Mucosa of rectum (tissue), 2 donors: ENCODE results near the gene STAC3.
A peak's percentile ranks its signal among the peaks of the same experiment; 100 is the strongest.

Experiments used
- H3K27ac ChIP-seq, 2 donors: one replicate each; pipeline ENCODE4 v1.7.0; 2013; ENCODE audit warnings: inconsistent platforms in 2 of 2, low read depth in 2 of 2, low read length in 2 of 2
- H3K27me3 ChIP-seq, 2 donors: one replicate each; pipeline ENCODE4 v1.7.0; 2013; ENCODE audit warnings: low read length in 2 of 2; ENCODE audit not compliant: control insufficient read depth in 2 of 2, insufficient read depth in 2 of 2
- H3K36me3 ChIP-seq, 2 donors: one replicate each; pipeline ENCODE4 v1.7.0; 2013; ENCODE audit warnings: low read length in 2 of 2; ENCODE audit not compliant: control insufficient read depth in 2 of 2, insufficient read depth in 2 of 2
- H3K4me1 ChIP-seq, 2 donors: one replicate each; pipeline ENCODE4 v1.7.0; 2013; ENCODE audit warnings: low read length in 2 of 2, mild to moderate bottlenecking in 1 of 2; ENCODE audit not compliant: control insufficient read depth in 2 of 2, insufficient read depth in 2 of 2
- H3K4me3 ChIP-seq, 2 donors: one replicate each; pipeline ENCODE4 v1.7.0; 2013; ENCODE audit warnings: low read length in 2 of 2
- H3K9ac ChIP-seq, 2 donors: one replicate each; pipeline ENCODE4 v1.7.0; 2013; ENCODE audit warnings: low read length in 2 of 2, low read depth in 1 of 2, mild to moderate bottlenecking in 1 of 2
- H3K9me3 ChIP-seq, 2 donors: one replicate each; pipeline ENCODE4 v1.7.0; 2013; ENCODE audit warnings: low read length in 2 of 2; ENCODE audit not compliant: control insufficient read depth in 2 of 2
- donor health status: healthy.
- donor health status: Normal muscosa, but diverticular disease.

STAC3 gene

GRCh38 chr12:57255916-57256315 lies 4.9 kb upstream of the STAC3 start:
- Histone ChIP-seq H3K36me3 (peaks cover 50 to 56% of the 10 kb centered on the region in 2 donors), H3K4me1 (no peaks in the 10 kb centered on the region), H3K9me3 (no peaks in the 10 kb centered on the region), H3K4me3 (no peak overlapping the region), H3K27ac (no peak overlapping the region), H3K9ac (no peak overlapping the region), H3K27me3 (no peaks in the 10 kb centered on the region)

- Histone ChIP-seq H3K4me1 (no peaks in the 10 kb centered on the region), H3K36me3 (peaks cover 40 to 45% of the 10 kb centered on the region in 2 donors), H3K27ac (no peak overlapping the region), H3K9me3 (no peaks in the 10 kb centered on the region), H3K27me3 (no peaks in the 10 kb centered on the region), H3K9ac (no peak overlapping the region), H3K4me3 (no peak overlapping the region)
Measured at GRCh38 chr12:57254506-57255280, 3.7 kb upstream of the STAC3 start.

GRCh38 chr12:57250541-57250940 lies 446 bp downstream of the STAC3 start:
- Histone ChIP-seq H3K9me3 (no peaks in the 10 kb centered on the region), H3K36me3 (peaks cover 6 to 10% of the 10 kb centered on the region in 2 donors), H3K4me1 (no peaks in the 10 kb centered on the region), H3K9ac (no peak overlapping the region), H3K27ac (no peak overlapping the region), H3K27me3 (no peaks in the 10 kb centered on the region), H3K4me3 (no peak overlapping the region)

GRCh38 chr12:57248934-57249742 lies 1.8 kb downstream of the STAC3 start:
- no peaks in the 10 kb centered on the region for H3K9me3 ChIP-seq
- peaks cover 0 to 2% of the 10 kb centered on the region in 2 donors for H3K36me3 ChIP-seq
- no peak overlapping the region for H3K9ac ChIP-seq
- H3K27ac ChIP-seq, result no peak overlapping the region
- H3K27me3 ChIP-seq, result peaks cover 0 to 2% of the 10 kb centered on the region in 2 donors
- no peak overlapping the region for H3K4me3 ChIP-seq
- no peaks in the 10 kb centered on the region for H3K4me1 ChIP-seq

- Histone ChIP-seq H3K9me3 (no peaks in the 10 kb centered on the region), H3K9ac (no peak overlapping the region), H3K36me3 (no peaks in the 10 kb centered on the region), H3K27me3 (peaks cover 11 to 12% of the 10 kb centered on the region in 2 donors), H3K27ac (no peak overlapping the region), H3K4me3 (no peak overlapping the region), H3K4me1 (peaks cover 8 to 11% of the 10 kb centered on the region in 2 donors)
Measured at GRCh38 chr12:57247041-57247440, 3.9 kb downstream of the STAC3 start.

- H3K27me3 ChIP-seq, result peaks cover 22 to 36% of the 10 kb centered on the region in 2 donors
- no peaks in the 10 kb centered on the region for H3K36me3 ChIP-seq
- H3K4me1 ChIP-seq, result peaks cover 27 to 36% of the 10 kb centered on the region in 2 donors
- no peak overlapping the region for H3K9ac ChIP-seq
- H3K27ac ChIP-seq, result no peak overlapping the region
- H3K9me3 ChIP-seq, result no peaks in the 10 kb centered on the region
- no peak overlapping the region for H3K4me3 ChIP-seq
Measured at GRCh38 chr12:57244312-57244696, 6.7 kb downstream of the STAC3 start.

GRCh38 chr12:57243521-57244311 lies 7.3 kb downstream of the STAC3 start:
- Histone ChIP-seq H3K27me3 (peaks cover 22 to 38% of the 10 kb centered on the region in 2 donors), H3K4me1 (peaks cover 31 to 40% of the 10 kb centered on the region in 2 donors), H3K9ac (no peak overlapping the region), H3K4me3 (peak overlapping the region; percentile 41 to 54), H3K27ac (no peak overlapping the region), H3K36me3 (no peaks in the 10 kb centered on the region), H3K9me3 (no peaks in the 10 kb centered on the region)

GRCh38 chr12:57242691-57243454 lies 8.1 kb downstream of the STAC3 start:
- Histone ChIP-seq H3K4me1 (peaks cover 36 to 48% of the 10 kb centered on the region in 2 donors), H3K27ac (no peak overlapping the region), H3K27me3 (peaks cover 30 to 40% of the 10 kb centered on the region in 2 donors), H3K9me3 (no peaks in the 10 kb centered on the region), H3K36me3 (no peaks in the 10 kb centered on the region), H3K4me3 (peak overlapping the region; percentile 45 to 55), H3K9ac (peak overlapping the region in 1 of 2 donors; percentile 41)

- Histone ChIP-seq H3K4me1 (peaks cover 36 to 52% of the 10 kb centered on the region in 2 donors), H3K36me3 (no peaks in the 10 kb centered on the region), H3K27me3 (peaks cover 35 to 43% of the 10 kb centered on the region in 2 donors), H3K27ac (no peak overlapping the region), H3K9ac (no peak overlapping the region), H3K4me3 (peak overlapping the region; percentile 45 to 55), H3K9me3 (no peaks in the 10 kb centered on the region)
Measured at GRCh38 chr12:57242329-57242690, 8.7 kb downstream of the STAC3 start.
